Tibial nerve (tissue), 4 donors: ENCODE results near the gene SNX32. TPM values are rescaled to one million over a fixed set of nuclear protein-coding genes. Genes with fewer than 3 reads are reported as not detected.

Experiments
- DNase-seq, 2 donors: peaks; one replicate each; pipeline ENCODE4 v3.0.0-alpha.2; 2019; ENCODE audit warnings: low spot score in 2 of 2
- H3K27ac ChIP-seq, 4 donors: fragments of 200-600 bp; sonication (generic) in 3 of 4; one replicate each; pipeline ENCODE4 v1.5.1; 2017 to 2019; ENCODE audit warnings: mild to moderate bottlenecking in 1 of 4
- H3K27me3 ChIP-seq, 2 donors: fragments of 200-600 bp; sonication (generic) in 1 of 2; one replicate each; pipeline versions ENCODE4 v1.5.1 to v1.6.0; 2017 to 2019
- H3K36me3 ChIP-seq, 3 donors: fragments of 200-600 bp; sonication (generic); one replicate each; pipeline ENCODE4 v1.5.1; 2018 to 2019
- H3K4me1 ChIP-seq, 4 donors: fragments of 200-600 bp; sonication (generic) in 3 of 4; one replicate each; pipeline ENCODE4 v1.5.1; 2017 to 2019
- H3K4me3 ChIP-seq, 4 donors: fragments of 200-600 bp; sonication (generic) in 3 of 4; one replicate each; pipeline ENCODE4 v1.5.1; 2017 to 2019; ENCODE audit warnings: mild to moderate bottlenecking in 1 of 4, moderate library complexity in 1 of 4
- H3K9me3 ChIP-seq, 4 donors: fragments of 200-600 bp; sonication (generic) in 3 of 4; one replicate each; pipeline ENCODE4 v1.5.1; 2017 to 2019
- CTCF ChIP-seq, 5 experiments: fragments of 200-600 bp in 3 of 5; fragments of 450-650 bp in 2 of 5; sonication (generic) in 3 of 5; IDR thresholded peaks; one replicate each; pipeline ENCODE4 v1.5.1; 2016 to 2019; ENCODE audit warnings: antibody characterized with exemption in 5 of 5, mild to moderate bottlenecking in 3 of 5, moderate library complexity in 2 of 5
- EP300 ChIP-seq, 2 donors: sonication (generic); formaldehyde crosslinking; IDR thresholded peaks; one replicate each; pipeline ENCODE4 v1.6.1; 2017; ENCODE audit warnings: antibody characterized with exemption in 2 of 2, mild to moderate bottlenecking in 1 of 2
- POLR2A ChIP-seq, 2 donors: fragments of 450-650 bp; IDR thresholded peaks; one replicate each; pipeline ENCODE4 v1.6.1; 2017; ENCODE audit warnings: antibody characterized with exemption in 2 of 2, mild to moderate bottlenecking in 2 of 2, moderate library complexity in 2 of 2
- WGBS, 2 donors: methylation state at CpG; one replicate each; pipeline ENCODE4 v1.1.5; 2018; 5-methylcytosine and 5-hydroxymethylcytosine counted together
- total RNA-seq, 4 donors: library from RNA; depleted of rRNA; stranded (reverse); fragments of >200 nt; gene quantifications; one replicate each; pipeline ENCODE4 v1.1.0, GENCODE V29; 2016

The SNX32 gene
- total RNA-seq, 4 donors from 2014 or later: 0.78 to 2.5 (median 1.5) TPM; not detected in 1

DNA sequence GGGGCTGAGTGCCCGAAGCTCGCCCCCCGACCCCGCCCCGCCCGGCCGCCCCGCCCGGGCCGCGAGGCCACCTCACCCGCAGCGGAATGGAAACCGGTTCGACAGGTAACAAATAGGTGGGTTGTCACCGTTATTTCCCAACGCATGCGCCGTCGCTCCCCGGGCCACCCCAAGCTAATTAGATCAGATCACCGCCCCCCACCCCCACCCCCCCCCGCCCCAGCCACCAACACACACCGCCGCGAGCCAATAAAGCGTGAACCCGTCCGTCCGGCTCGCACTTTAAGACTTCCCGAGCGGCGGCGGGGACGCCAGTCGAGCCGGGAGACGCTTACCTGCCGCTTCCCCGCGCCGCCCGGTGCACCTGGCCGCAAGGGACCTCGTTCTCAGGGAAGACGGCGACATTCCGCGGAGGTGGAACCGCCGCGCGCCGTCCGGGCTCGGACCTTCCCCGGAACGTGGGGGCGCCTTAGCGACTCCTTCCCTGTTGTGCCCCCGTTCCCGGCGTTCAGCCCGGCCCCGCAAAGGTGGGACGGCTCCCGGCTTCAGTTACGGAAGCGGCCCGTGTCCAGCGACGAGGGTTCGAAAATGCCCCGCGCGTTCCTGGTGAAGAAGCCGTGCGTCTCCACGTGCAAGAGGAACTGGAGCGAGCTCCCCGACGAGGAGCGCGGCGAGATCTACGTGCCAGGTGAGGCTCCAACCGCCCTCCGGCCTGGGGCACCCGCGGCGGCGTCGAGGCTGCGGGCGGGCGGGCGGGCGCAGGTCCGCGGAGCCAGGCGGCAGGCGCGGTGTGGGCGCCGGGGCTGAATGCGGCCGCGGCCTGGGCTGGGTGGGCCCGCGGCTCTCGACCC is 46.8 kb upstream of the SNX32 start, which contains the start of gene OVOL1:
OVOL1 (plus strand) TSS at position 278 of the 851 bp plus-strand sequence; CDS start at position 589, 311 bp downstream.
- Histone ChIP-seq H3K9me3 (no peaks in the 10 kb centered on the region), H3K27me3 (peaks cover 3 to 56% of the 10 kb centered on the region in 2 donors), H3K27ac (peak within 1 kb of the TSS in 1 of 4 donors; percentile 74), H3K4me1 (peaks cover 0 to 27% (median 16%) of the 10 kb centered on the region in 4 donors), H3K4me3 (peak within 1 kb of the TSS in 2 of 4 donors; percentile 34 to 39), H3K36me3 (no peaks in the 10 kb centered on the region)
- no peak for DNase-seq
- TF ChIP-seq EP300 (IDR thresholded peaks at IDR 0.05) (no peak), CTCF (IDR thresholded peaks at IDR 0.05) (no peak), POLR2A (IDR thresholded peaks at IDR 0.05) (no peak)
- 1 to 3% methylated on average over 20 to 51 of the region's 112 CpGs for WGBS, 2 donors

- no peak for TF ChIP-seq POLR2A (IDR thresholded peaks at IDR 0.05)
- no peak for TF ChIP-seq CTCF (IDR thresholded peaks at IDR 0.05)
- no peak for TF ChIP-seq EP300 (IDR thresholded peaks at IDR 0.05)
- Histone ChIP-seq H3K4me1 (peaks cover 0 to 27% (median 16%) of the 10 kb centered on the region in 4 donors), H3K9me3 (no peaks in the 10 kb centered on the region), H3K36me3 (no peaks in the 10 kb centered on the region), H3K4me3 (peak overlapping the region in 2 of 4 donors; percentile 34 to 39), H3K27me3 (peaks cover 3 to 56% of the 10 kb centered on the region in 2 donors), H3K27ac (peak overlapping the region in 1 of 4 donors; percentile 74)
- DNase-seq: no peak
- WGBS, 2 donors: 3 to 4% methylated on average over 30 to 36 of the region's 64 CpGs
These were observed 45.8 kb upstream of the SNX32 start for GRCh38 chr11:65787649-65788622.

GRCh38 chr11:65788821-65789220 is 44.9 kb upstream of the SNX32 start:
- no peak for DNase-seq
- H3K4me1 ChIP-seq: peaks cover 0 to 27% (median 16%) of the 10 kb centered on the region in 4 donors
- H3K27me3 ChIP-seq: peaks cover 3 to 56% of the 10 kb centered on the region in 2 donors
- 74 to 87% methylated on average over 6 of the region's 6 CpGs for WGBS, 2 donors
- H3K27ac ChIP-seq: peak overlapping the region in 1 of 4 donors; percentile 74
- TF ChIP-seq CTCF (IDR thresholded peaks at IDR 0.05) (no peak), POLR2A (IDR thresholded peaks at IDR 0.05) (no peak), EP300 (IDR thresholded peaks at IDR 0.05) (no peak)
- H3K4me3 ChIP-seq: no peak overlapping the region
- no peaks in the 10 kb centered on the region for H3K36me3 ChIP-seq
- no peaks in the 10 kb centered on the region for H3K9me3 ChIP-seq

DNA sequence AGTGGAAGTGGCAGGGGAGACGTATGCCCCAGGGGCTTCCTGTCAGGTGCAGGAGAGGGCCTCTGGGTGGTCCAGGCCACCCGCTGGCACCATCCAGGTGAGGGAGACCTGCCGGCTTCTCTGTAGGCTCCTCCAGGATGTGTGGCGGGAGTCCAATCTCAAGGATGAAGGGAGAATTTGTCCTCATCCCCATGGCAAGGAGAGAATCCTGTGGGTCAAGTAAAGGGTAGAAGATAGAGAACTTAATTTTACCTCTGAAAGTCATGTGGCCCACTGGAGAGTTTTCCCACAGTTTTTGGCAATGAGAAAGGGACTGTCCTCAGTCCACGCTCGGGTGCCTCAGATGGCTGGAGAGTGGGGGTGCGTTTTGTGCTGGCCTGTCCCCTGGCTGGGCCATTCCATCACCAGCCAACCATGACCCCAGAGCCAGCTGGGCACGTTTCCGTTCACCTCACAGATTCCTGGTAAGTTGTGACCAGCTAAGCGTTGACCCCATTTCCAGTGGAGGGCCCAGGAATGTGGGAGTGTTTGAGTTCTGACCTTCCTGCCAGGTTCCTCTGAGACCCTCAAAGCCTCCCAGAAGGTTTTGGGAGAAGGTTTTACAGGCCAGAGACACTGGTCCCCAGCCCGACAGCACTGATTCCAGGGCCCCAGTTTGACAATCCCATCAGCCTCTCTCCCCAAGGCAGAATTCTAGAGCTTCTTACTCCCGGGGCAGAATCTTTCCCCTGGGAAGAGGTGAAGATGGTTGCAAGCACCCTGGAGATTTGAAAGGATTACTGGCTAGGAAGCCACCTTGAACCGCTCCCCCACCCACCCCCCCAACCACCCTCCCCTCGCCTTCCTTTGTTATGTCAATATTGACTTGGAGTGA is 44.3 kb upstream of the SNX32 start:
- no peak for DNase-seq
- Histone ChIP-seq H3K4me1 (peaks cover 0 to 27% (median 16%) of the 10 kb centered on the region in 4 donors), H3K9me3 (no peaks in the 10 kb centered on the region), H3K27me3 (peaks cover 3 to 56% of the 10 kb centered on the region in 2 donors), H3K36me3 (no peaks in the 10 kb centered on the region), H3K27ac (no peak overlapping the region), H3K4me3 (no peak overlapping the region)
- TF ChIP-seq CTCF (IDR thresholded peaks at IDR 0.05): no peak
- no peak for TF ChIP-seq EP300 (IDR thresholded peaks at IDR 0.05)
- no peak for TF ChIP-seq POLR2A (IDR thresholded peaks at IDR 0.05)
- 76 to 84% methylated on average over 13 to 14 of the region's 14 CpGs for WGBS, 2 donors
